K562 (cell line): ENCODE measurements around the gene POLR2A. TPM values are rescaled to one million over a fixed set of nuclear protein-coding genes. Genes with fewer than 3 reads are reported as not detected.

Source experiments
- ATAC-seq: fragments of 200-7000 bp; cut with Tn5 transposase; 3 replicates; pipeline ENCODE4 v1.9.1; 2020; ENCODE audit warnings: moderate library complexity
- BruUV-seq: library from RNA; stranded (reverse); fragments of 400-500 nt; replicated peaks from 2 replicates; lab custom pipeline; 2021; lab: Mats Ljungman, UMichigan
- CTCF ChIA-PET: fragments of 300-600 bp; formaldehyde crosslinking; extraction: SDS; loops from one replicate; lab custom pipeline; 2021; ENCODE audit warnings: low intra/inter-chr PET ratio; lab: Yijun Ruan, JAX
- POLR2A ChIA-PET: fragments of 300-600, 350-650 bp; sonication (Branson Sonifier 250); formaldehyde crosslinking; extraction: SDS; loops from one replicate; lab custom pipeline; 2021; ENCODE audit warnings: antibody characterized with exemption, inconsistent platforms; lab: Yijun Ruan, JAX
- DNase-seq, 4 experiments: peaks; one replicate each; pipeline versions ENCODE4 v3.0.0 to v3.0.0-alpha.2; 2011 to 2018; ENCODE audit warnings: low spot score in 3 of 4, mixed read lengths in 3 of 4; ENCODE audit errors: extremely low read depth in 1 of 4
- FAIRE-seq: peaks from 2 replicates; lab custom pipeline; 2011; peaks lifted over from hg19 to GRCh38; lab: Jason Lieb, UNC
- H2AFZ ChIP-seq: 2 replicates; pipeline ENCODE4 v1.6.0; 2011; ENCODE audit warnings: low read depth, low read length, control low read depth, inconsistent platforms
- H3K27ac ChIP-seq: fragments of 200-600 bp; 3 replicates; pipeline ENCODE4 v1.8.0; 2011; ENCODE audit warnings: low read depth, mild to moderate bottlenecking, control low read depth, inconsistent platforms, low read length, moderate library complexity, mixed read lengths; ENCODE audit errors: extremely low read depth
- H3K27me3 ChIP-seq, 2 experiments: fragments of 300-600 bp in 1 of 2; 2 replicates in 1 of 2; 3 replicates in 1 of 2; pipeline versions ENCODE4 v1.6.0 to v1.8.0; 2011; ENCODE audit warnings: inconsistent platforms in 2 of 2, low read length in 2 of 2, mild to moderate bottlenecking in 1 of 2, mixed read lengths in 1 of 2, moderate library complexity in 1 of 2; ENCODE audit not compliant: control insufficient read depth in 2 of 2, insufficient read depth in 2 of 2
- H3K36me3 ChIP-seq: fragments of 300-600 bp; 3 replicates; pipeline ENCODE4 v1.8.0; 2011; ENCODE audit warnings: mild to moderate bottlenecking, low read length, inconsistent platforms; ENCODE audit not compliant: control insufficient read depth, insufficient read depth
- H3K4me1 ChIP-seq, 2 experiments: fragments of 200-600 bp in 1 of 2; replicated peaks in 1 of 2; 2 replicates in 1 of 2; 3 replicates in 1 of 2; pipeline versions ENCODE4 v1.5.1 to v1.8.0; 2011; ENCODE audit warnings: inconsistent platforms in 2 of 2, low read length in 2 of 2, mild to moderate bottlenecking in 1 of 2, mixed read lengths in 1 of 2, moderate library complexity in 1 of 2; ENCODE audit not compliant: control insufficient read depth in 2 of 2, insufficient read depth in 2 of 2
- H3K4me2 ChIP-seq: 2 replicates; pipeline ENCODE4 v1.6.1; 2011; ENCODE audit warnings: low read length, control low read depth, inconsistent platforms, mixed read lengths; ENCODE audit not compliant: insufficient read depth
- H3K4me3 ChIP-seq: fragments of 200-600 bp; sonication (generic), shearing (Covaris generic); 2 replicates; pipeline ENCODE4 v1.5.1; 2016; ENCODE audit warnings: control low read depth, inconsistent platforms
- H3K79me2 ChIP-seq: fragments of 200-600 bp; 3 replicates; pipeline ENCODE4 v1.8.0; 2011; ENCODE audit warnings: low read length, inconsistent platforms; ENCODE audit not compliant: control insufficient read depth, insufficient read depth
- H3K9ac ChIP-seq, 2 experiments: 2 replicates each; pipeline versions ENCODE4 v1.6.0 to v1.6.1; 2011; ENCODE audit warnings: low read depth in 2 of 2, low read length in 2 of 2, control low read depth in 1 of 2, inconsistent platforms in 1 of 2, mild to moderate bottlenecking in 1 of 2, mixed read lengths in 1 of 2; ENCODE audit not compliant: insufficient read depth in 1 of 2
- H3K9me1 ChIP-seq: one replicate; pipeline ENCODE4 v1.6.0; 2011; ENCODE audit warnings: inconsistent platforms, mild to moderate bottlenecking, low read length, moderate library complexity; ENCODE audit not compliant: control insufficient read depth, insufficient read depth
- H3K9me3 ChIP-seq: replicated peaks from 2 replicates; pipeline ENCODE4 v1.5.1; 2011; ENCODE audit warnings: low read depth, low read length, inconsistent platforms; ENCODE audit not compliant: control insufficient read depth, insufficient read depth
- H4K20me1 ChIP-seq: replicated peaks from 2 replicates; pipeline ENCODE4 v1.6.1; 2011; ENCODE audit warnings: low read length, inconsistent platforms, mixed read lengths; ENCODE audit not compliant: control insufficient read depth, insufficient read depth
- BRD9 ChIP-seq: fragments of 450-650 bp; IDR thresholded peaks from 2 replicates; pipeline ENCODE4 v1.6.1; 2018; ENCODE audit warnings: low read depth; ENCODE audit not compliant: partially characterized antibody
- CHCHD3 ChIP-seq: fragments of 250-450 bp; sonication (Bioruptor Pico); IDR thresholded peaks from 2 replicates; pipeline ENCODE4 v2.1.2; 2022; ENCODE audit warnings: mild to moderate bottlenecking
- DIDO1 ChIP-seq: fragments of 450-650 bp; IDR thresholded peaks from 2 replicates; pipeline ENCODE4 v1.6.1; 2016; ENCODE audit warnings: low read depth, missing biosample characterization, missing genetic modification characterization
- NFRKB ChIP-seq: fragments of 450-650 bp; IDR thresholded peaks from 2 replicates; pipeline ENCODE4 v1.6.1; 2016; ENCODE audit warnings: low read depth
- TEAD4 ChIP-seq, 2 experiments: sonication (generic) in 1 of 2; formaldehyde crosslinking in 1 of 2; IDR thresholded peaks; 2 replicates each; pipeline versions ENCODE4 v1.6.1 to v1.8.0; 2012 to 2022; ENCODE audit warnings: borderline replicate concordance in 1 of 2, inconsistent platforms in 1 of 2, low read length in 1 of 2, mild to moderate bottlenecking in 1 of 2, missing genetic modification reagents in 1 of 2
- ZNF3 ChIP-seq: fragments of 250-450 bp; sonication (Bioruptor Pico); IDR thresholded peaks from 2 replicates; pipeline ENCODE4 v1.5.0; 2021; ENCODE audit warnings: mild to moderate bottlenecking, moderate library complexity
- ZNF324 ChIP-seq: fragments of 250-450 bp; sonication (Bioruptor Pico); IDR thresholded peaks from 2 replicates; pipeline ENCODE4 v1.4.0; 2020; ENCODE audit warnings: mild to moderate bottlenecking
- ZNF77 ChIP-seq: fragments of 250-450 bp; sonication (Bioruptor Pico); IDR thresholded peaks from 2 replicates; pipeline ENCODE4 v1.5.0; 2020
- ZNF79 ChIP-seq: fragments of 250-450 bp; sonication (Bioruptor Pico); IDR thresholded peaks from 2 replicates; pipeline ENCODE4 v1.4.0; 2020; ENCODE audit warnings: low read depth, mild to moderate bottlenecking, moderate library complexity
- WGBS: fragments of 100-300 bp; shearing (Covaris generic); methylation state at CpG from one replicate; pipeline ENCODE4 v1.1.6; 2016; ENCODE audit warnings: low coverage, mixed read lengths; ENCODE audit not compliant: insufficient coverage; ENCODE audit errors: missing lambda C conversion rate; 5-methylcytosine and 5-hydroxymethylcytosine counted together
- in situ Hi-C: fragments of 300-500 bp; cut with MboI; formaldehyde crosslinking; loops from 4 replicates; pipeline ENCODE4 v1.15.0; 2018; ENCODE audit warnings: inconsistent platforms, mixed read lengths
- intact Hi-C: fragments of 100-400 bp; cut with micrococcal nuclease; formaldehyde crosslinking; loops from 2 replicates; pipeline ENCODE4 v1.14.2; 2022
- polyA plus RNA-seq, 8 experiments: library from polyadenylated mRNA; depleted of rRNA in 4 of 8; stranded (reverse) in 5 of 8; unstranded in 3 of 8; fragments of >200 nt; fragmentation: Nextera tagmentation in 2 of 8; fragmentation: Illumina TruSeq in 1 of 8; extraction: Ambion mirVana in 2 of 8; extraction: Trizol in 1 of 8; gene quantifications; 2 replicates each; pipeline versions ENCODE4 v1.2.1 to v1.2.3, GENCODE V29; 2011 to 2014; ENCODE audit warnings: inconsistent platforms in 1 of 8, missing spikeins in 1 of 8
- total RNA-seq, 7 experiments: library from RNA; depleted of rRNA in 6 of 7; stranded (reverse); fragments of >200 nt in 6 of 7; fragmentation: Illumina TruSeq in 2 of 7; extraction: Trizol in 2 of 7; gene quantifications; 2 replicates each; pipeline versions ENCODE4 v1.2.1 to v1.2.3, GENCODE V29; 2011 to 2021; ENCODE audit warnings: low replicate concordance in 1 of 7
- TF ChIP-seq, protein P1 (sequence below): fragments of 250-450 bp; sonication (Bioruptor Pico); IDR thresholded peaks from 2 replicates; pipeline ENCODE4 v1.9.0; 2021; ENCODE audit warnings: mild to moderate bottlenecking
- TF ChIP-seq, protein P2 (sequence below): fragments of 250-450 bp; sonication (Bioruptor Pico); IDR thresholded peaks from 2 replicates; pipeline ENCODE4 v1.8.0; 2022; ENCODE audit warnings: inconsistent platforms
- TF ChIP-seq, protein P3 (sequence below): fragments of 250-450 bp; sonication (Bioruptor Pico); IDR thresholded peaks from 2 replicates; pipeline ENCODE4 v1.8.0; 2022; ENCODE audit warnings: moderate library complexity, mild to moderate bottlenecking, inconsistent platforms

The POLR2A gene
- total and polyA plus RNA-seq, 9 of the 15 experiments (the other 6 are each of a cell fraction or from before 2014, with no cell fraction given): 1.3 to 109 (median 12.4) TPM

DNA sequence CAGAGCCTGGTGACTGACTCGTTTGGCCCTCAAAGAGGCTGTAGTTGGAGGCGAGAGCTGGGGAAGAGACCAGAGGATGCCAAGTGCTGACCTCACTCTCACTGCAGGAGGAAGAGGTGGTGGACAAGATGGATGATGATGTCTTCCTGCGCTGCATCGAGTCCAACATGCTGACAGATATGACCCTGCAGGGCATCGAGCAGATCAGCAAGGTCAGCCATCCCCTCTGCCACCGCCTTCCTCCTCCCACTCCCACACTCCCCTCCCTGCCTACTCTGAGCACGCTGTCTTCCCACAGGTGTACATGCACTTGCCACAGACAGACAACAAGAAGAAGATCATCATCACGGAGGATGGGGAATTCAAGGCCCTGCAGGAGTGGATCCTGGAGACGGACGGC is 26.9 kb downstream of the POLR2A start:
- H3K9me3 ChIP-seq: no peaks in the 10 kb centered on the region
- H3K4me1 ChIP-seq: no peaks in the 10 kb centered on the region; a peak in 1 of 5 replicates
- H4K20me1 ChIP-seq: no peaks in the 10 kb centered on the region
- DNase-seq: peak in 1 of 4 experiments; percentile 14
- ChIA-PET POLR2A (interaction anchor here (0.5 to 1.9 kb wide), 2 partner anchors 9 to 50 kb away, joined by 4 to 6 read pairs; no protein-coding TSS in a partner anchor), CTCF (no interaction called here)
- no peak overlapping the region for H3K27ac ChIP-seq
- no peak for FAIRE-seq
- H2AFZ ChIP-seq: no peak overlapping the region
- BruUV-seq: no TSS peak
- in situ Hi-C loops: no loop called here
- H3K79me2 ChIP-seq: no peaks in the 10 kb centered on the region
- H3K9me1 ChIP-seq: peaks cover 3% of the 10 kb centered on the region
- intact Hi-C loops: no loop called here
- ATAC-seq: no peak
- WGBS: 84% methylated on average over 9 of the region's 10 CpGs
- H3K4me2 ChIP-seq: no peak overlapping the region
- TF ChIP-seq ZNF79 (no peak), ZNF77 (no peak), BRD9 (no peak), TEAD4 (IDR thresholded peaks at IDR 0.05; ENCODE audit: low read length) (no peak), TEAD4 (CRISPR knock-in tag; IDR thresholded peaks at IDR 0.05; ENCODE audit: borderline replicate concordance) (no peak), DIDO1 (tag) (no peak), CHCHD3 (no peak), ZNF3 (CRISPR knock-in tag) (no peak), ZNF324 (CRISPR knock-in tag) (no peak), NFRKB (no peak)
- TF ChIP-seq, protein P1, sequence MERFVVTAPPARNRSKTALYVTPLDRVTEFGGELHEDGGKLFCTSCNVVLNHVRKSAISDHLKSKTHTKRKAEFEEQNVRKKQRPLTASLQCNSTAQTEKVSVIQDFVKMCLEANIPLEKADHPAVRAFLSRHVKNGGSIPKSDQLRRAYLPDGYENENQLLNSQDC (CRISPR knock-in tag): no peak
- TF ChIP-seq, protein P2, sequence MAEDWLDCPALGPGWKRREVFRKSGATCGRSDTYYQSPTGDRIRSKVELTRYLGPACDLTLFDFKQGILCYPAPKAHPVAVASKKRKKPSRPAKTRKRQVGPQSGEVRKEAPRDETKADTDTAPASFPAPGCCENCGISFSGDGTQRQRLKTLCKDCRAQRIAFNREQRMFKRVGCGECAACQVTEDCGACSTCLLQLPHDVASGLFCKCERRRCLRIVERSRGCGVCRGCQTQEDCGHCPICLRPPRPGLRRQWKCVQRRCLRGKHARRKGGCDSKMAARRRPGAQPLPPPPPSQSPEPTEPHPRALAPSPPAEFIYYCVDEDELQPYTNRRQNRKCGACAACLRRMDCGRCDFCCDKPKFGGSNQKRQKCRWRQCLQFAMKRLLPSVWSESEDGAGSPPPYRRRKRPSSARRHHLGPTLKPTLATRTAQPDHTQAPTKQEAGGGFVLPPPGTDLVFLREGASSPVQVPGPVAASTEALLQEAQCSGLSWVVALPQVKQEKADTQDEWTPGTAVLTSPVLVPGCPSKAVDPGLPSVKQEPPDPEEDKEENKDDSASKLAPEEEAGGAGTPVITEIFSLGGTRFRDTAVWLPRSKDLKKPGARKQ (CRISPR knock-in tag): no peak
- TF ChIP-seq, protein P3, sequence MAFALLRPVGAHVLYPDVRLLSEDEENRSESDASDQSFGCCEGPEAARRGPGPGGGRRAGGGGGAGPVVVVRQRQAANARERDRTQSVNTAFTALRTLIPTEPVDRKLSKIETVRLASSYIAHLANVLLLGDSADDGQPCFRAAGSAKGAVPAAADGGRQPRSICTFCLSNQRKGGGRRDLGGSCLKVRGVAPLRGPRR (CRISPR knock-in tag): no peak
- H3K27me3 ChIP-seq: no peaks in the 10 kb centered on the region
- H3K36me3 ChIP-seq: peaks cover 73% of the 10 kb centered on the region
- H3K4me3 ChIP-seq: no peak overlapping the region
- H3K9ac ChIP-seq: peak overlapping the region in 1 of 2 experiments; percentile 45; a peak in 2 of 4 replicates
